Prostate gland (tissue), 2 donors: Measurements from ENCODE around the gene ECE2. TPM values are rescaled to one million over a fixed set of nuclear protein-coding genes. Genes with fewer than 3 reads are reported as not detected.
A peak's percentile ranks its signal among the peaks of the same experiment; 100 is the strongest.

ENCODE experiments used
- DNase-seq: peaks from one replicate; pipeline ENCODE4 v3.0.0-alpha.2; 2019; ENCODE audit warnings: low spot score
- H3K27ac ChIP-seq, 2 donors: fragments of 200-600 bp; sonication (generic); 2 replicates each; pipeline ENCODE4 v1.5.1; 2017 to 2019
- H3K27me3 ChIP-seq: fragments of 200-600 bp; sonication (generic); replicated peaks from 2 replicates; pipeline ENCODE4 v1.5.1; 2019; ENCODE audit not compliant: insufficient read depth
- H3K36me3 ChIP-seq, 2 donors: fragments of 200-600 bp; sonication (generic); 1 replicate in 1 of 2; 2 replicates in 1 of 2; pipeline versions ENCODE4 v1.5.1 to v1.8.1; 2017 to 2019
- H3K4me1 ChIP-seq: fragments of 200-600 bp; sonication (generic); replicated peaks from 2 replicates; pipeline ENCODE4 v1.5.1; 2019
- H3K4me3 ChIP-seq, 2 donors: fragments of 200-600 bp; sonication (generic); 2 replicates each; pipeline ENCODE4 v1.5.1; 2017 to 2019
- H3K9me3 ChIP-seq: fragments of 200-600 bp; sonication (generic); 2 replicates; pipeline ENCODE4 v1.5.1; 2017
- POLR2A ChIP-seq: fragments of 450-650 bp; IDR thresholded peaks from one replicate; pipeline ENCODE4 v1.6.1; 2016; ENCODE audit warnings: antibody characterized with exemption, mild to moderate bottlenecking
- POLR2AphosphoS5 ChIP-seq: sonication (generic); formaldehyde crosslinking; IDR thresholded peaks from one replicate; pipeline ENCODE4 v1.6.1; 2017; ENCODE audit warnings: antibody characterized with exemption
- WGBS: methylation state at CpG from one replicate; pipeline ENCODE4 v1.1.5; 2018; 5-methylcytosine and 5-hydroxymethylcytosine counted together
- intact Hi-C: fragments of 100-400 bp; cut with DNase I; formaldehyde crosslinking; loops from one replicate; pipeline ENCODE4 v1.14.2; 2022
- total RNA-seq, 2 donors: library from RNA; depleted of rRNA; stranded (reverse); fragments of >200 nt; gene quantifications; one replicate each; pipeline ENCODE4 v1.1.0, GENCODE V29; 2016
- TF ChIP-seq, protein P1 (sequence below), 4 experiments: fragments of 200-600 bp in 2 of 4; fragments of 450-650 bp in 2 of 4; sonication (generic) in 2 of 4; IDR thresholded peaks; 1 replicate in 3 of 4; 2 replicates in 1 of 4; pipeline ENCODE4 v1.5.1; 2016 to 2019; ENCODE audit warnings: antibody characterized with exemption in 4 of 4, mild to moderate bottlenecking in 2 of 4, moderate library complexity in 2 of 4

The ECE2 gene
- total RNA-seq, 2 donors from 2014 or later: 0.57 TPM; not detected in 1

DNA sequence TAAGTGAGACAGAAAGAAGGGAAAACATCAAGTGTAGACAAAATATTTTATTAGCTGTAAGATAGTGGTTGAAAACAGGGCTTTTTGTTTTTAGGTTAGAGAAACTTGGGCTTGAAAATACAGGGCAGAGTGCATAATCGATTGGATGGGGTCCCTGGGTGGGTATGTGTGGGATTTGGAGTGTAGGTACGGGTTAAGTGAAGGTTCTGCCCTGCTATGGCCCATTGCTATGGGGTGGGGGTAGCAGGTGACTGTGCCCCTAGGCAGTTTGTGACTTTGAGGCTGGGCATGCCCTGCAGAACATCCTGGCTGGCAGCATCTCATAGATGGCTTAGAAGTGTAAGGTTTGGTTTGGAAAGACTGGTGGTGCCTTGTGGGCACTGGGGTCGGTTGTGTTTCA is 57.9 kb downstream of the ECE2 start:
- peaks cover 16 to 37% of the 10 kb centered on the region in 2 donors for H3K36me3 ChIP-seq
- H3K4me1 ChIP-seq: peaks cover 14% of the 10 kb centered on the region
- TF ChIP-seq POLR2A (no peak), POLR2AphosphoS5 (no peak)
- TF ChIP-seq, protein P1, sequence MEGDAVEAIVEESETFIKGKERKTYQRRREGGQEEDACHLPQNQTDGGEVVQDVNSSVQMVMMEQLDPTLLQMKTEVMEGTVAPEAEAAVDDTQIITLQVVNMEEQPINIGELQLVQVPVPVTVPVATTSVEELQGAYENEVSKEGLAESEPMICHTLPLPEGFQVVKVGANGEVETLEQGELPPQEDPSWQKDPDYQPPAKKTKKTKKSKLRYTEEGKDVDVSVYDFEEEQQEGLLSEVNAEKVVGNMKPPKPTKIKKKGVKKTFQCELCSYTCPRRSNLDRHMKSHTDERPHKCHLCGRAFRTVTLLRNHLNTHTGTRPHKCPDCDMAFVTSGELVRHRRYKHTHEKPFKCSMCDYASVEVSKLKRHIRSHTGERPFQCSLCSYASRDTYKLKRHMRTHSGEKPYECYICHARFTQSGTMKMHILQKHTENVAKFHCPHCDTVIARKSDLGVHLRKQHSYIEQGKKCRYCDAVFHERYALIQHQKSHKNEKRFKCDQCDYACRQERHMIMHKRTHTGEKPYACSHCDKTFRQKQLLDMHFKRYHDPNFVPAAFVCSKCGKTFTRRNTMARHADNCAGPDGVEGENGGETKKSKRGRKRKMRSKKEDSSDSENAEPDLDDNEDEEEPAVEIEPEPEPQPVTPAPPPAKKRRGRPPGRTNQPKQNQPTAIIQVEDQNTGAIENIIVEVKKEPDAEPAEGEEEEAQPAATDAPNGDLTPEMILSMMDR (IDR thresholded peaks at IDR 0.05): no peak
- no peak for DNase-seq
- intact Hi-C loops: no loop called here
- no peak overlapping the region for H3K4me3 ChIP-seq
- WGBS: 79% methylated on average over 3 of the region's 3 CpGs
- no peaks in the 10 kb centered on the region for H3K27me3 ChIP-seq
- no peaks in the 10 kb centered on the region for H3K9me3 ChIP-seq
- no peak overlapping the region for H3K27ac ChIP-seq

DNA sequence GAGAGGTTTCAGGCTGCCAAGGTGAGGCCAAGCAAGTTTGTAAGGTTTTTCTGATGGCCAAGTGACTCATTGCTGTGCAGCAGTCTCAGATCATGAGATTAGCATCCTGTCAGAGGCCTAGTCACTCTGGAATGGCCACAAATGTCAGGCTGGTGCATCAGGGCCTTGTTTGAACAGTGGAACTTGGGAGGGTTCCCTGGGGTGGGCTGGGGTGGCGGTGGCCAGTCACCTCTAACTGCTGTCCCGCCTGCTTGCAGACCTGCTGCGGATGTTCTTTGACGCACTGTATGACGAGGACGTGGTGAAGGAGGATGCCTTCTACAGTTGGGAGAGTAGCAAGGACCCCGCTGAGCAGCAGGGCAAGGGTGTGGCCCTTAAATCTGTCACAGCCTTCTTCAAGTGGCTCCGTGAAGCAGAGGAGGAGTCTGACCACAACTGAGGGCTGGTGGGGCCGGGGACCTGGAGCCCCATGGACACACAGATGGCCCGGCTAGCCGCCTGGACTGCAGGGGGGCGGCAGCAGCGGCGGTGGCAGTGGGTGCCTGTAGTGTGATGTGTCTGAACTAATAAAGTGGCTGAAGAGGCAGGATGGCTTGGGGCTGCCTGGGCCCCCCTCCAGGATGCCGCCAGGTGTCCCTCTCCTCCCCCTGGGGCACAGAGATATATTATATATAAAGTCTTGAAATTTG is 58.8 kb downstream of the ECE2 start:
- H3K36me3 ChIP-seq: peaks cover 10 to 28% of the 10 kb centered on the region in 2 donors
- intact Hi-C loops: no loop called here
- WGBS: 74% methylated on average over 15 of the region's 15 CpGs

DNA sequence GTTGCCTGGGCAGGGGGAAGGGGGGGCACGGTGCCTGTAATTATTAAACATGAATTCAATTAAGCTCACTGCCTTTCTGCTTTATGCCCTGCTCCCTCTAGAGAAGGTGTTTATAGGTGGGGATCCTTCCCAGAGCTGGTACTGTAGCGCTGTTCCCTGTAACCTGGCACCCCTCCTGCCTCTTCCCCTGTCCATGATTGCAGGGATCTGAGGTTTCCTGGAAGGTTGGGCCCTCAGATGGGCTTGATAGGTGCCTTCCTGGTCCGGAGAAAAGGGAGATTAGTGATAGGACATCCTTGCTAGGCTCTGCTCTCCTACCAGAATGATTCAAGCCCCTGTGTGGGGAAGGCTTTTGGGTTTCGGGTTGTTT is 59.5 kb downstream of the ECE2 start:
- 23% methylated on average over 4 of the region's 4 CpGs for WGBS
- no peak for TF ChIP-seq POLR2A
- TF ChIP-seq, protein P1 (IDR thresholded peaks at IDR 0.05): no peak
- no peak for TF ChIP-seq POLR2AphosphoS5
- H3K36me3 ChIP-seq: peaks cover 10 to 23% of the 10 kb centered on the region in 2 donors
- intact Hi-C loops: no loop called here
- peak; percentile 19 for DNase-seq
- peak overlapping the region; percentile 94 to 97 for H3K27ac ChIP-seq
- peak overlapping the region in 1 of 2 donors; percentile 78 for H3K4me3 ChIP-seq
- peaks cover 14% of the 10 kb centered on the region for H3K4me1 ChIP-seq
- no peaks in the 10 kb centered on the region for H3K9me3 ChIP-seq
- H3K27me3 ChIP-seq: no peaks in the 10 kb centered on the region

More for the DNA sequence above, 58.8 kb downstream of the ECE2 start:
- no peak for TF ChIP-seq POLR2A
- no peak for DNase-seq
- H3K4me1 ChIP-seq: peaks cover 14% of the 10 kb centered on the region
- H3K4me3 ChIP-seq: no peak overlapping the region
- H3K27me3 ChIP-seq: no peaks in the 10 kb centered on the region
- no peaks in the 10 kb centered on the region for H3K9me3 ChIP-seq
- peak overlapping the region; percentile 94 to 97 for H3K27ac ChIP-seq

DNA sequence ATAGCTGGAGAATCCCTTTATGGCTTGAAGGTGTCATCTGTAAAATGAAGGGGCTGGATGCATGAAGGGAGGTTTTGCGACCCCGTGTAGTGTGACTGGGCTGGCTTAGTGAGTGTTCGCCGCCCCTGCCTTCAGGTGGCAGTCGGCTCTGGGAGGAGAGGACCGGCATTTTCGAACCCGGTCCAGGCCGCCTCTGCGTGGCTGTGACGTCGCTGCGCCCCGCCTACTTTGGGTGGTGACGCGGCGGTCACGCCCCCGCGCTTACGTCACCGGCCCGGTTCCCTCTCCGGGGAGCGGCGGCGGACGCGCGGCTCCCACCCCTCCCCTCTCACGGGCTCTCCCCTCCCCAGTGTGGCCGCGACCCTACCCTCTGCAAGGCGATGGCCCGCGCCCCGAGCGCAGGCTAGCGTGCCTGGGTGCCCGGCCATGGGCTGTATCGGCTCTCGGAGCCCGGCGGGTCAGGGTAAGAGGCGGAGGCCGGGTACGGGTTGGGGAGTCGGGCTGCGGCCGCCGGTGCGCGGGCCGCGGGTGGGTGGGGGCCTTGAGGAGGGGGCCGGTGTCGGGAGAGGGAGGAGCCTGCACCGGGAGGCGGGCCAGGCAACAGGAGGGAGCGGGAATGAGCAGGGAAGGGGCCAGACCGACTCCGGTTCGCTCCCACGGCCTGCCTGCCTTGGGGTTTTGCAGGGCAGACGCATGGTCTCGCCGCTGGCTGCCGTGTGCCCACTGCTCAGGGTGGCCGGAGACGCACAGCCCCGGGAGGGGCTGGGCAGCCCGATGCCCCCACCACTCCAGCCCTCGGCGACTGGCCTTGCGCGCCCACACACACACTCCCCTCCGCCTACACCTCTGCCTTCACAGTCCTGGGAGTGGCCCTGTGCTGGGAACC is 60.1 kb downstream of the ECE2 start:
- WGBS: under 1% methylated on average over 72 of the region's 77 CpGs
- Histone ChIP-seq H3K4me3 (peak overlapping the region; percentile 51 to 78), H3K9me3 (no peaks in the 10 kb centered on the region), H3K4me1 (peaks cover 14% of the 10 kb centered on the region), H3K36me3 (peaks cover 10 to 23% of the 10 kb centered on the region in 2 donors), H3K27me3 (no peaks in the 10 kb centered on the region), H3K27ac (peak overlapping the region; percentile 94 to 97)
- TF ChIP-seq, protein P1 (IDR thresholded peaks at IDR 0.05): no peak
- TF ChIP-seq POLR2A (peak; percentile 89), POLR2AphosphoS5 (peak; percentile 92)
- peak; percentile 86 for DNase-seq
- intact Hi-C loops: no loop called here

DNA sequence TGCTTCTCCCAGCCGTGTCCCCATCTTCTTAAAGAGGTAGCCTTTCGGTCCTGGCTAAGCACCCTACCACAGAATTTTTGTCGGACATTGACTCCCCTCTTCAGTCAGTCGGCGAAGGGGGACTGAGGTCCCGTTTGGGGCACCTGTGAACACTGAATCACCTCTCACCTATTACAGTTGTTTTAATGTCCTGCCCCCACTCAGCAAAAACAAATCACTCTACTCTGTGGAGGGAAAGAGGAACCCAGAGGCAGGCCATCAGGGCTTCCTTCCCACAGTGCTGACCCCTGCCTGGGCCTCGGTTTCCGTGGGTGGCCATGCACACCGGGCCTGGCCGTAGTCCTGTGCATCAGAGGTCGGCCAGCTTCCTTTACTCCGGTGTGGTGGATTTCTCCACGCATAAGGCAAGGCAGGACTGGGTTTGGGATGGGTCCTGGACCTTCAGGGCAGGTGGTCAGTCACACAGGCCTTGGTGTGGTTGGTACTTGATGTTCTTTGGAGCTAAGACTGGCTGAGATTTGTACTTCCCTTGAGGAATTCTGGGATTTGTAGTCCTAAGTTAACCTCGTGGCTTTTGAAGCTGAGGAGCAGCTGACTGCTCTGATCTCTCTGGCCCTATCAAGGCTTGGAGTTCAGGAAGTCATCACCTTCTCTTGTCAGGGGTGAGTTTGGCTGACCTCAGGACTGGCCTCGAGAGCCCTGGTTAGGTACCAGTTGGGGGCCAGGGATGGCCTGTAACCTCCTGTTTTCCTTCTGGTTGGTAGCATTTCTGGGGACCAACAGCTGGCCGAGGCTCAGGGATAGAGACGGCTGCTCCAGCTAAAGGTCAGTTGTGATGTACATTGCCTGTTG is 61.0 kb downstream of the ECE2 start:
- Histone ChIP-seq H3K9me3 (no peaks in the 10 kb centered on the region), H3K4me1 (peaks cover 14% of the 10 kb centered on the region), H3K27me3 (no peaks in the 10 kb centered on the region), H3K27ac (peak overlapping the region; percentile 94 to 97), H3K4me3 (peak overlapping the region; percentile 51 to 78), H3K36me3 (peaks cover 4 to 14% of the 10 kb centered on the region in 2 donors)
- DNase-seq: peak; percentile 21
- intact Hi-C loops: no loop called here
- TF ChIP-seq POLR2A: peak; percentile 10
- TF ChIP-seq, protein P1 (IDR thresholded peaks at IDR 0.05): no peak
- peak; percentile 47 for TF ChIP-seq POLR2AphosphoS5
- 20% methylated on average over 16 of the region's 17 CpGs for WGBS
